ENCODE data around the gene DSG3. TPM values are rescaled to one million over a fixed set of nuclear protein-coding genes. Genes with fewer than 3 reads are reported as not detected.

The DSG3 gene
- polyA plus RNA-seq, 4 donors = 0.01 TPM; not detected in 3

- no peak for DNase-seq (ENCODE audit: low read depth in 4 of 4, low spot score in 3 of 4)
Observed at GRCh38 chr18:31430554-31430953, 17.0 kb upstream of the DSG3 start.

- no peak for DNase-seq (ENCODE audit: low read depth in 4 of 4, low spot score in 3 of 4)
Observed at GRCh38 chr18:31432316-31432715, 15.2 kb upstream of the DSG3 start.

GRCh38 chr18:31436825-31437224 is 10.7 kb upstream of the DSG3 start:
- no peak for DNase-seq (ENCODE audit: low read depth in 4 of 4, low spot score in 3 of 4)

GRCh38 chr18:31438402-31438801 is 9.1 kb upstream of the DSG3 start:
- DNase-seq (ENCODE audit: low read depth in 4 of 4, low spot score in 3 of 4) = no peak

- no peak for DNase-seq (ENCODE audit: low read depth in 4 of 4, low spot score in 3 of 4)
Observed at GRCh38 chr18:31439807-31440325, 7.7 kb upstream of the DSG3 start.

DNA sequence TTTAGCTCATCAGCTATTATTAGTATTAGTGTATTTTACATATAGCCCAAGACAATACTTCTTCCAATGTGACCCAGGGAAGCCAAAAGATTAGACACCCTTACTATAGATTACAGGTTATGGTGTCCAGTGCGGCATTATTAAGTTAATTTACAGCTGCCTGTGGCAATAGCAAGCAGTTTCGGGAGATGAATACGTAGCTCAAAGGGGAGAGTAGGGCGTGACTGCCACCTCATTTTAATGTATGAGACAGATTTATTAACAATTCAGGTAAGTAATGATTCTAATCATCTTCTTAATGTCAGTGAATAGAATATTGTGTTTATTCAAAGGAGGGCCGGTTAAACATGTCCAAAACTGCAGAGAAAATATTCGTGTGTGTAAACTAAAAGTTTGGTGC is 6.8 kb upstream of the DSG3 start:
- no peak for DNase-seq (ENCODE audit: low read depth in 4 of 4, low spot score in 3 of 4)

DNA sequence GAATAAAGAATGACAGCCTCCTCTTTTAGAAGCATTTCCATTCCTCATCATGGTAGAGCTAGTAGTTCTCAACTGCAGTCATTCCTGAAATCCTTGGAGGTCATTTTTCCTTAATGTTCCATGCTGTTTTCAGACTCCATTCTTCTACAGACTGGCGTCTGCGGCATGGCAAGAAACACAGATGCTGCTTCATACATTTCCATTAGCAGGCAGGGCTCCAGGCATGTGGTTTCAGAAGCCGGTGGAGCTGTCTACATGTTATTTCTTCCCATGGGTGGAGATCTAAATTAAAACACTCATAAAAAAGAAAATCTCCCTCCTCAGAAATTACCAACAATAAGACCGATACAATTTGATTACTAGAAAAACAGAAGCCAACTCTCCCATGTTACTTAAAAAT is 6.0 kb upstream of the DSG3 start:
- no peak for DNase-seq (ENCODE audit: low read depth in 4 of 4, low spot score in 3 of 4)

GRCh38 chr18:31444142-31444541 is 3.4 kb upstream of the DSG3 start:
- no peak for DNase-seq (ENCODE audit: low read depth in 4 of 4, low spot score in 3 of 4)

DNA sequence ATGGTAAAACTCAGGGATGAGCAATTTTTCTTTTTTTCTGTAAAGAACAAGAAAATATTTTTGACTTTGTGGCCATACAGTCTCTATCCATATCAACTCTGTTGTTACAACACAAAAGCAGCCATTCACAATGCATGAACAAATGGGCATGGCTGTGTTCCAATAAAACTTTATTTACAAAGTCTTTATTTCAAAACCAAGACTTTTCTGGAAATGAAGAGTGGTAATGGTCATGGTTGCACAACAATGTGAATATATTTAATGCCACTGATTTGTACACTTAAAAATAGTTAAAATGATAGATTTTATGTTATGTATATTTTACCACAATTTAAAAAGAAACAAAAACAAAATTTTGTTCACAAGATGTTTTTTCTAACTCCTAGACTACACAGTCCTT is 1.6 kb upstream of the DSG3 start:
- no peak for DNase-seq (ENCODE audit: low read depth in 4 of 4, low spot score in 3 of 4)

DNA sequence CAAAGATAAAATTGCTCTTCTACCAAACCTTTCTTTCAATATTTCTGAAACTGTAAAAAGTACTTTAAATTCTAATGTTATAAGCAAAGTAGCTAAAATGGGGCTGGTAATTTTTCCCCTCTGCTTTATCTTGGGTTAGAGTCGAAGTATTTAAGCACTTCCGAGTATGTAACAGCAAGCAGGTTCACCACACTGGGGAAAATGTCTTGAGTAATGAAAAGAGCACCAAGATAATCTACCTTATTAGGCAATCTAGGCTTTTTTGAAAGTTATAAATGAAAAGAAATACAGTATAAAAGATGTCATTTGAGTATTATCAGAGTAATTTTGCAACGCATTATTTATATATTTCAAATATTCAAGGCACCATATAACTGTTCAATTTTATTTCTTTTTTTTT is 687 bp upstream of the DSG3 start:
- no peak for DNase-seq (ENCODE audit: low read depth in 4 of 4, low spot score in 3 of 4)

DNA sequence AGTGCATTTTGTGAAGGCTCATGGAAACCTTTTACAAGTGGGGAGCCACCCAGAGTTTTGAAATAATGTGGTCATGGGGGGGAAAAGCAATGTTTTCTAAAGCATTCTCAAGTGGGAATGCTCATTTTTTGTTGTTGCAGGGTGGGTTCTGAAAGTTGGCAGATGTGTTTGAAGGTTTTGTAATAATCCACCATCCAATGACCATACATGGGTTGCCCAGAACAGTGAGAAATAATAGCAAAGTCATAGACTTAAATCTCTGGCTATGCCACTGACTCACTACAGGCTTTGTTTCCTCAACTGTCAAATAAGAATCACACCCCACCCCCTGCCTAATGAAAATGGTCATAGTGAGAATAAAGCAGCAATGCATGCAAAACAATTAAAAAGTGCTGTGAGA is 2.9 kb downstream of the DSG3 start:
- no peak for DNase-seq (ENCODE audit: low read depth in 4 of 4, low spot score in 3 of 4)

- no peak for DNase-seq (ENCODE audit: low read depth in 4 of 4, low spot score in 3 of 4)
Observed at GRCh38 chr18:31451625-31452024, 4.1 kb downstream of the DSG3 start.

- no peak for DNase-seq (ENCODE audit: low read depth in 4 of 4, low spot score in 3 of 4)
Observed at GRCh38 chr18:31454066-31454708, 6.6 kb downstream of the DSG3 start.

DNA sequence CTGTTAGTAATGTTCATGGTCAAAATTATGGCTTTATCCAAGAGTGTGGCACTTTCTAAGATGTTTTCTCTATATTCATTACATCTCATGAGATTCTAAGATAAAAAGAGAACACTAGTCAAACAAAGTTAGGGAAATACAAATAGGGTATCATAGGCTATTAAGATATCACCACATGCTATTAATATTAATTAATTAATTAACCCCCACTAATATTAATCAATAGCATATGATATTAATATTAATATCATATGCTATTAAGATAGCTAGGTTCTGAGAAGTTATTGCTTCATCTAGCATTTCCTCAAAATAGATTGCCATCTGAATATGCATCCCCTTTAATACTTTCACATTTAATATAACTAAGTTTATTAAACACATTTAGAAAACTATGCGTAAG is 22.1 kb downstream of the DSG3 start:
- no peak for DNase-seq (ENCODE audit: low read depth in 4 of 4, low spot score in 3 of 4)

DNA sequence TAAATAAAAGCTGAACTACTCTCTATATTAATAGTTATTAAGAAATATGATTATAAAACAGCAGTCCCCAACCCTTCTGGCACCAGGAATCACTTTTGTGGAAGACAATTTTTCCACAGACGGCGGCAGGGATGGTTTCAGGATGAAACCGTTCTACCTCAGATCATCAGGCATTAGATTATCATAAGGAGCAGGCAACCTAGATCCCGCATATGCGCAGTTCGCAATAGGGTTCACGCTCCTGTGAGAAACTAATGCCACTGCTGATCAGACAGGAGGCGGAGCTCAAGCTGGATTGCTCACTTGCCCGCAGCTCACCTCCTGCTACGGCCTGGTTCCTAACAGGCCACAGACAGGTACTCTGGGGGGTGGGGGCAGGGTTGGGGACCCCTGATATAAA is 31.1 kb downstream of the DSG3 start:
- no peak for DNase-seq (ENCODE audit: low read depth in 4 of 4, low spot score in 3 of 4)

DNA sequence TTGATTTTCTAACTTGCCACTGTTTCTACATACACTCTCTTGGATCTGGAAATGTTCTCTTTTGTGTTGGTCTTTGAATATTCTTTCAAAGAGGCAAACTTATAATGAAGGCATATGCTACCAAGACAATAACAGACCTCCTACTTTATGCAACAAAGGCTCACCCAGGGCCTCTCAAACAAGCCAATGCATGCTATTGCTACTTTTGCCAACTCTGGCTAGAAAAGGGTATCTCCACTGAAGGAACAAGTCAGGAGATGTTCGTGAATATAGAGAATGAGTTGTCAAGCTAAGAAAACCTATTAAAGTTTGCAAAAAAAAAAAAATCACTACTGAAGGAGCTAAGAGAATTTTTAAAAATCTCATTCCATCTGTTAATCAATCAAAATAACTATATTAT is 34.5 kb downstream of the DSG3 start:
- no peak for DNase-seq (ENCODE audit: low read depth in 4 of 4, low spot score in 3 of 4)

- DNase-seq (ENCODE audit: low read depth in 4 of 4, low spot score in 3 of 4) = no peak
Observed at GRCh38 chr18:31483396-31483795, 35.9 kb downstream of the DSG3 start.

DNA sequence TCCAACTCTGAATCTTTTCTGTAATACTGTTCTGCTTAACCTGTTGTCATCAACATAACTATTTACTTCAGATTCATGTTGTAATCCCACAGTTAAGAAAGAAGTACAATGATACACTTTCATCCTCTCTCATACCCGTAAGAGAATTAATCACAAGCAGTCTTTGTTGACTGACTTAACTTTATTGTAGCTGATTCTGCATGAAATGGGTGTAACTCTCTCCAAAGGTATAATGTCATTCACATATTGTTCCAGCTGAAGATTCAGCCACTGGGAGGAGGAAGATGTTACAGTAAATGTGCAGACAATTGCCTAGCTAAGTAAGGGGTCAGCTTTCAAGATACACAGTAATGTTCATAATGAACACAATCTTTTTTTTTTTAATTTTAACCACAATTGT is 36.9 kb downstream of the DSG3 start:
- DNase-seq (ENCODE audit: low read depth in 4 of 4, low spot score in 3 of 4) = no peak

- DNase-seq (ENCODE audit: low read depth in 4 of 4, low spot score in 3 of 4) = no peak
Observed at GRCh38 chr18:31486165-31486564, 38.6 kb downstream of the DSG3 start.

DNA sequence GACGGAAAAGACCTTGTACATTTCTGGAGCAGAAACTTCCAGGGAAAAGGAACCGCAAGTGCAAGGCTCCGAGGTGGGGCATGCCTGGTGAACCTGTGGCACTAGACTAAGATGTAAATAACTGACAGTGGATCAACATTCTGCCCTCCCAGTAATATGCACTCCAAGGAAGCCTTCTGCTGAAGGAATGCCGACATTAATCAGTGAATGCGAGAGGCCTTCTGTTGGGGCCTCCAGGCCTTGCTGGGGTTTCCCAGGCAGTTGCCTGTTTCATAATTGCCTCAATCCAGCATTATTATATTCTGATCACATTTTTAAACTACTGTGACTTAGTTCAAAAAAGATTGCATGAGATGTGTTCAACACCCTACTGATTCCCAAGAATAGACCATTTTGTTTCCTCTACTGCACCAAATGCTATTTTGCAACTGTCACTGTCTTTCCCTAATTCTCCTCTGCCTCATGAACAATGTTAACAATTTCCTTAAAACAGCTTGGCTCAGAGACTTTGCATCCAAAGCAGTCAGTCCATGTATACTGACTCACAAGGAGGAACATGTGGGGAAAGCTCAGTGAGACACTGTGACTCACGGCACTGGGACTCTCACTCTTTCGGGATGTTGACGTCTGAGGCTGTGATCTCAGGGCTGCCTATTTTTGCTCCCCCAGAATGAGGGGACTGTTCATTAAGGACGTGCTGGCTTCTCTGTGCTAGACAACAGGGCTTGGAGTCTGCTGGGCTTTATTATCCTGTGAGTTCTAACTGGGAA is 39.9 kb downstream of the DSG3 start:
- DNase-seq (ENCODE audit: low read depth in 4 of 4, low spot score in 3 of 4) = no peak

GRCh38 chr18:31489311-31489710 is 41.8 kb downstream of the DSG3 start:
- DNase-seq (ENCODE audit: low read depth in 4 of 4, low spot score in 3 of 4) = no peak

- DNase-seq (ENCODE audit: low read depth in 4 of 4, low spot score in 3 of 4) = no peak
Observed at GRCh38 chr18:31490387-31490786, 42.8 kb downstream of the DSG3 start.

Data from right renal pelvis (tissue), 4 donors.